Measurements from ENCODE around the gene ELK1. TPM values are rescaled to one million over a fixed set of nuclear protein-coding genes. Genes with fewer than 3 reads are reported as not detected.

ELK1 gene
- total and polyA plus RNA-seq, 2 of the 8 experiments (the other 6 are each of a cell fraction or from before 2014, with no cell fraction given), result 31.9 to 42.2 TPM

DNA sequence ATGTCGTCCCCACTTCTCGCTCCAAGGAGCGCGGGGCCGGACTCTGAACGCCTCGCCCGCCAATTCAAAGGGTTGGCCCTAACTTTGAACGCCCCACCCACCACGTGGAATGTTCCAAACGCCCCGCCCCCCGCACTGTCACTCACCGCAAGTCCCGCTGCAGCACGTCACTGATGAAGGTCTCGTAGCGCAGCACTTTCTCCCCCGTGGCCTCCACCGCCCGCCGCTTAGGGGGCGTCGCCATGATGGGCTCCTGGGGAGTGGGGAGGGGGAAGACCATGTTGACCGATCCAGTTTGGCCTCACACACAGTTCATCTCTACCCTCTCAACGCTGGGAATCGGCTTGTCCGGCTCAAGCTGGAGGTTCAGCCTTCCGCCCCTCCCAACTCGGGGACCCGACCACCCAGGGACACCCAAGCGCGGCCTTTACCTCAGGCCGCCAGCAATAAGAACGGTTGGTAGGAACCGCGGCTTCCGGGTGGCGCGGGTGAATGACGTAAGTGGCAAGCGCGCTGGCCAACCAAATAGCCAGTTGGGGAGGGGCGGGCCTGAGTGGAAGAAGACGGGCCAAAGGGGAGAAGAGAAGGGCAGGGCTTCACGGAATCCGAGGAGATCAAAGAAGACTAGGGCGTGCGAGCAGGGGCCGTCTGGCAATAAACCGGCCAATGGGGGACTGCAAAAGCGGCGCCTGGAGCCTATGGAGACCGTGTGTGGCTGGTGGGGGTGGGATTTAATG lies 8.5 kb upstream of the ELK1 start, which contains the start of gene UXT (continued):
- TF ChIP-seq KDM5A (IDR thresholded peaks at IDR 0.05; ENCODE audit: low read length) (peak; percentile 72), HDAC6 (IDR thresholded peaks at IDR 0.05; ENCODE audit: low read depth, low read length) (no peak), CHD1 (IDR thresholded peaks at IDR 0.05; ENCODE audit: low read depth, low read length) (no peak), GTF2F1 (IDR thresholded peaks at IDR 0.05; ENCODE audit: borderline replicate concordance, low read depth, low read length) (no peak), HDAC2 (IDR thresholded peaks at IDR 0.05; ENCODE audit: borderline replicate concordance in 1 of 2, low read depth in 2 of 2, low read length in 2 of 2) (0 out of 4 replicates have a peak, but pooled peaks of 1 of the 2 experiments have one; percentile 48), BACH1 (IDR thresholded peaks at IDR 0.05; ENCODE audit: low read length) (no peak), GABPA (IDR thresholded peaks at IDR 0.05; ENCODE audit: borderline replicate concordance, insufficient read depth, low read length) (no peak), SRF (IDR thresholded peaks at IDR 0.05; ENCODE audit: low read depth, low read length) (peak; percentile 48; the same call in 1 of the 2 replicates), ASH2L (IDR thresholded peaks at IDR 0.05; ENCODE audit: low read length) (peak; percentile 58), YY1 (IDR thresholded peaks at IDR 0.05; ENCODE audit: low read depth, low read length) (peak; percentile 68; the same call in 1 of the 2 replicates), JUN (IDR thresholded peaks at IDR 0.05; ENCODE audit: low read depth, low read length) (no peak), TEAD4 (IDR thresholded peaks at IDR 0.05; ENCODE audit: low read depth, low read length) (0 out of 2 replicates have a peak, but pooled peaks have one; percentile 11), TAF1 (IDR thresholded peaks at IDR 0.05; ENCODE audit: low read depth, low read length) (peak; percentile 59), CREB1 (IDR thresholded peaks at IDR 0.05) (peak; percentile 95), PHF8 (conservative IDR thresholded peaks at IDR 0.05; ENCODE audit: low read depth, low read length) (peak; percentile 85), CEBPB (IDR thresholded peaks at IDR 0.05; ENCODE audit: low read depth, low read length) (no peak), FOSL1 (IDR thresholded peaks at IDR 0.05; ENCODE audit: insufficient read depth, low read depth, low read length) (no peak), EZH2 (IDR thresholded peaks at IDR 0.05; ENCODE audit: low read depth, low read length, severe bottlenecking) (no peak), BRCA1 (IDR thresholded peaks at IDR 0.05; ENCODE audit: low read depth, low read length) (no peak), EP300 (IDR thresholded peaks at IDR 0.05; ENCODE audit: borderline replicate concordance in 1 of 2, low read depth in 2 of 2, low read length in 2 of 2) (no peak), SP2 (IDR thresholded peaks at IDR 0.05; ENCODE audit: low read length) (no peak), JUND (IDR thresholded peaks at IDR 0.05; ENCODE audit: low read length) (no peak)
- TF ChIP-seq, protein P1, sequence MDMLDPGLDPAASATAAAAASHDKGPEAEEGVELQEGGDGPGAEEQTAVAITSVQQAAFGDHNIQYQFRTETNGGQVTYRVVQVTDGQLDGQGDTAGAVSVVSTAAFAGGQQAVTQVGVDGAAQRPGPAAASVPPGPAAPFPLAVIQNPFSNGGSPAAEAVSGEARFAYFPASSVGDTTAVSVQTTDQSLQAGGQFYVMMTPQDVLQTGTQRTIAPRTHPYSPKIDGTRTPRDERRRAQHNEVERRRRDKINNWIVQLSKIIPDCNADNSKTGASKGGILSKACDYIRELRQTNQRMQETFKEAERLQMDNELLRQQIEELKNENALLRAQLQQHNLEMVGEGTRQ (IDR thresholded peaks at IDR 0.05; ENCODE audit: low read length), result no peak
- TF ChIP-seq, protein P2, sequence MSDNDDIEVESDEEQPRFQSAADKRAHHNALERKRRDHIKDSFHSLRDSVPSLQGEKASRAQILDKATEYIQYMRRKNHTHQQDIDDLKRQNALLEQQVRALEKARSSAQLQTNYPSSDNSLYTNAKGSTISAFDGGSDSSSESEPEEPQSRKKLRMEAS (IDR thresholded peaks at IDR 0.05), result peak; percentile 59

Data from H1 (cell line).